Mucosa of descending colon (tissue), 3 donors: Measurements from ENCODE around the gene ZBTB7C. TPM values are rescaled to one million over a fixed set of nuclear protein-coding genes. Genes with fewer than 3 reads are reported as not detected.
"Not testable (repeated sequence)": the region's sequence is repeated elsewhere in the genome, so short reads cannot be mapped to it uniquely, and the experiment has no call there.

Experiments
- ATAC-seq: fragments of 200-7000 bp; cut with Tn5 transposase; one replicate; pipeline ENCODE4 v1.9.1; 2020; ENCODE audit warnings: mild to moderate bottlenecking, moderate library complexity
- DNase-seq, 3 donors: peaks; one replicate each; pipeline ENCODE4 v3.0.0-alpha.2; 2020
- H3K36me3 ChIP-seq: fragments of 200-600 bp; one replicate; pipeline ENCODE4 v1.8.0; 2021; ENCODE audit warnings: low read depth, mild to moderate bottlenecking
- H3K4me1 ChIP-seq: fragments of 200-600 bp; one replicate; pipeline ENCODE4 v1.8.0; 2021; ENCODE audit warnings: low read depth, mild to moderate bottlenecking
- H3K4me3 ChIP-seq: fragments of 200-600 bp; one replicate; pipeline ENCODE4 v1.8.0; 2021; ENCODE audit warnings: mild to moderate bottlenecking
- H3K9me3 ChIP-seq: fragments of 200-600 bp; one replicate; pipeline ENCODE4 v1.8.0; 2021; ENCODE audit warnings: mild to moderate bottlenecking
- intact Hi-C, 2 donors: fragments of 100-400 bp; cut with DNase I in 1 of 2; cut with micrococcal nuclease in 1 of 2; formaldehyde crosslinking; loops; one replicate each; pipeline versions ENCODE4 v1.11.0 to v1.11.1; 2022; cut with DNase I, micrococcal nuclease
- total RNA-seq, 3 donors: library from RNA; stranded (reverse); fragmentation: NEBNext Ultra II Directional in 2 of 3; extraction: Animal tissue kit (Norgen Biotek cat#: 25700) in 2 of 3; gene quantifications; one replicate each; pipeline versions ENCODE4 v1.2.1 to v1.2.4, GENCODE V29; 2021 to 2023
- TF ChIP-seq, protein P1 (sequence below): fragments of 200-600 bp; IDR thresholded peaks from one replicate; pipeline ENCODE4 v1.8.0; 2022; ENCODE audit warnings: antibody characterized with exemption, mild to moderate bottlenecking
- donor health status: DM: no; HTN: no; CAD: no; lungs with moderate emphysema.
- donor health status: DM: no; HTN: no; CAD: no.
- donor health status: DM: no; HTN: yes; CAD: no.

ZBTB7C gene
- total RNA-seq, 3 donors from 2014 or later: 20.8 to 56.6 (median 38.2) TPM

DNA sequence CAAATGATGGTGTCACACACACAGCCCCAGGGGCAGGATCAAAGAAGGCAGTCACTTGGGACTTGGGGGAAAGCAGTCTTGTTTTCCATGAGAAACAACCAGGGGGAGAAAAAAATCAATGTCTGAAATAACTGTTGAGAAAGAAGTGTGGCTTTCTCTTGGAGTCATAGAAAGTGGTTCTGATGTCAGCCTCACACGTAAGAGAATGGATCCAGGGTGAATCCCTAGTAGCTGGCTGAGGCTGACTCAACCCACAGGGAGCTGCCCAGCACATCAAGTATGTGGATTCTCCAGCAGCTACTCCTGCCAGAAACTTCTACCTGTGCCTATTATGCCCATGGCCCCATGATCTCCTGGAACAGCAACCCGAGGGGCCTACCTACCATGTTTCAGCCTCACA is 33.6 kb upstream of the ZBTB7C start:
- no peaks in the 10 kb centered on the region for H3K4me1 ChIP-seq
- no peaks in the 10 kb centered on the region for H3K9me3 ChIP-seq
- TF ChIP-seq, protein P1, sequence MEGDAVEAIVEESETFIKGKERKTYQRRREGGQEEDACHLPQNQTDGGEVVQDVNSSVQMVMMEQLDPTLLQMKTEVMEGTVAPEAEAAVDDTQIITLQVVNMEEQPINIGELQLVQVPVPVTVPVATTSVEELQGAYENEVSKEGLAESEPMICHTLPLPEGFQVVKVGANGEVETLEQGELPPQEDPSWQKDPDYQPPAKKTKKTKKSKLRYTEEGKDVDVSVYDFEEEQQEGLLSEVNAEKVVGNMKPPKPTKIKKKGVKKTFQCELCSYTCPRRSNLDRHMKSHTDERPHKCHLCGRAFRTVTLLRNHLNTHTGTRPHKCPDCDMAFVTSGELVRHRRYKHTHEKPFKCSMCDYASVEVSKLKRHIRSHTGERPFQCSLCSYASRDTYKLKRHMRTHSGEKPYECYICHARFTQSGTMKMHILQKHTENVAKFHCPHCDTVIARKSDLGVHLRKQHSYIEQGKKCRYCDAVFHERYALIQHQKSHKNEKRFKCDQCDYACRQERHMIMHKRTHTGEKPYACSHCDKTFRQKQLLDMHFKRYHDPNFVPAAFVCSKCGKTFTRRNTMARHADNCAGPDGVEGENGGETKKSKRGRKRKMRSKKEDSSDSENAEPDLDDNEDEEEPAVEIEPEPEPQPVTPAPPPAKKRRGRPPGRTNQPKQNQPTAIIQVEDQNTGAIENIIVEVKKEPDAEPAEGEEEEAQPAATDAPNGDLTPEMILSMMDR: no peak
- no peak for ATAC-seq
- intact Hi-C loops: loop anchor here (10.0 kb wide), 2 partner anchors 208 to 418 kb away; no protein-coding TSS in a partner anchor
- H3K4me3 ChIP-seq: no peak overlapping the region
- no peak for DNase-seq
- H3K36me3 ChIP-seq: no peaks in the 10 kb centered on the region

DNA sequence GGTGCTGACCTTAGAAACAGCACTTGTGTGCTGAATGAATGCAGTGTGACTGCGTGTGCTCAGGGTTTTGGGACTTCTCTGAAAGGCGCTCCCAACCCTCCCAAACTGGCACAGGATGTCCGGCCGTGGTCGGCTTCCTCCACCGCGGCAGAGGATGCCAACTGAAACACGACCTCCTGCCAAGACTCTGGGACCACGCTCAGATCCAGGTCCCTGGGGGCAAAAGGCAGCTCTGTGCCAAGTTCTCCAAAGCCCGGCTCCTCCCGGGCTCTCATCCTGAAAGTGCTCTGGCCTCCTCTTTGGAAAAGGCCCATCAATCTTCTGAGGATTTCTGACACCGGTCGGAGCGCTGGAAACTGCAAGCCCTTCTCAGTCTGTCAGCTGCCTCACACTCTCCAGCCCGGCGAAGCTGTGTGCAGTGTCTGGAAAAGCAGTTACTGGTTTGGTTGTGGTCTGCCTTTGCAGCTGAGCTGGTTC is 32.3 kb upstream of the ZBTB7C start:
- TF ChIP-seq, protein P1: no peak
- no peaks in the 10 kb centered on the region for H3K4me1 ChIP-seq
- no peak overlapping the region for H3K4me3 ChIP-seq
- ATAC-seq (no peak), DNase-seq (no peak)
- no peaks in the 10 kb centered on the region for H3K9me3 ChIP-seq
- H3K36me3 ChIP-seq: no peaks in the 10 kb centered on the region
- intact Hi-C loops: loop anchor here (10.0 kb wide), 2 partner anchors 207 to 417 kb away; no protein-coding TSS in a partner anchor

GRCh38 chr18:48440924-48441323 is 31.7 kb upstream of the ZBTB7C start:
- intact Hi-C loops: loop anchor here (10.0 kb wide), 2 partner anchors 206 to 416 kb away; no protein-coding TSS in a partner anchor
- no peak for ATAC-seq

GRCh38 chr18:48436907-48437306 is 27.7 kb upstream of the ZBTB7C start:
- TF ChIP-seq, protein P1: no peak
- DNase-seq: no peak
- no peaks in the 10 kb centered on the region for H3K9me3 ChIP-seq
- no peaks in the 10 kb centered on the region for H3K4me1 ChIP-seq
- intact Hi-C loops: no loop called here
- H3K4me3 ChIP-seq: no peak overlapping the region
- H3K36me3 ChIP-seq: no peaks in the 10 kb centered on the region
- no peak for ATAC-seq

More at GRCh38 chr18:48440924-48441323, 31.7 kb upstream of the ZBTB7C start:
- Histone ChIP-seq H3K9me3 (no peaks in the 10 kb centered on the region), H3K4me3 (no peak overlapping the region), H3K36me3 (no peaks in the 10 kb centered on the region), H3K4me1 (no peaks in the 10 kb centered on the region)
- TF ChIP-seq, protein P1: no peak
- DNase-seq: no peak

- intact Hi-C loops, H3K36me3 ChIP-seq, H3K9me3 ChIP-seq, ATAC-seq, H3K4me1 ChIP-seq, H3K4me3 ChIP-seq, DNase-seq: not testable (repeated sequence)
Measured at GRCh38 chr18:48434382-48434781, 25.2 kb upstream of the ZBTB7C start.

GRCh38 chr18:48433541-48433940 is 24.4 kb upstream of the ZBTB7C start:
- no peak for ATAC-seq
- intact Hi-C loops: no loop called here
- no peaks in the 10 kb centered on the region for H3K4me1 ChIP-seq
- no peaks in the 10 kb centered on the region for H3K9me3 ChIP-seq
- TF ChIP-seq, protein P1: no peak
- H3K36me3 ChIP-seq: no peaks in the 10 kb centered on the region
- no peak for DNase-seq
- H3K4me3 ChIP-seq: no peak overlapping the region
